AG20443 (cell line): Measurements from ENCODE around the gene ZNF827.

Experiments used
- DNase-seq: peaks from one replicate; pipeline ENCODE4 v3.0.0; 2012; ENCODE audit warnings: low spot score, mixed read lengths

The ZNF827 gene

GRCh38 chr4:145709843-145710242, 228.8 kb downstream of the ZNF827 start:
- DNase-seq = peak; percentile 87

GRCh38 chr4:145709336-145709735, 229.3 kb downstream of the ZNF827 start:
- no peak for DNase-seq
